GM19467 (cell line): ENCODE data around the gene ABLIM1.
A peak's percentile ranks its signal among the peaks of the same experiment; 100 is the strongest.

Source experiments
- ATAC-seq: cut with Tn5 transposase; IDR thresholded peaks from one replicate; pipeline ENCODE4 v1.9.1; 2021; ENCODE audit warnings: mild to moderate bottlenecking, moderate library complexity; ENCODE audit not compliant: unreplicated experiment

Gene ABLIM1

GRCh38 chr10:114550756-114551635 lies 107.1 kb downstream of the ABLIM1 start:
- ATAC-seq, result no peak

GRCh38 chr10:114548662-114549061 lies 109.4 kb downstream of the ABLIM1 start:
- no peak for ATAC-seq

- no peak for ATAC-seq
Measured at GRCh38 chr10:114547514-114547913, 110.6 kb downstream of the ABLIM1 start.

- no peak for ATAC-seq
Measured at GRCh38 chr10:114547056-114547455, 111.0 kb downstream of the ABLIM1 start.

GRCh38 chr10:114545819-114546218 lies 112.3 kb downstream of the ABLIM1 start:
- no peak for ATAC-seq

GRCh38 chr10:114545071-114545470 lies 113.0 kb downstream of the ABLIM1 start:
- no peak for ATAC-seq

- ATAC-seq, result peak; percentile 97
Measured at GRCh38 chr10:114544045-114544659, 113.9 kb downstream of the ABLIM1 start.

GRCh38 chr10:114543456-114543855 lies 114.6 kb downstream of the ABLIM1 start:
- ATAC-seq, result no peak

- no peak for ATAC-seq
Measured at GRCh38 chr10:114542373-114542772, 115.7 kb downstream of the ABLIM1 start.

- no peak for ATAC-seq
Measured at GRCh38 chr10:114541797-114542160, 116.3 kb downstream of the ABLIM1 start.

- ATAC-seq, result no peak
Measured at GRCh38 chr10:114541081-114541796, 116.8 kb downstream of the ABLIM1 start.

- no peak for ATAC-seq
Measured at GRCh38 chr10:114540236-114540635, 117.8 kb downstream of the ABLIM1 start.

- ATAC-seq, result no peak
Measured at GRCh38 chr10:114539623-114540022, 118.5 kb downstream of the ABLIM1 start.

GRCh38 chr10:114538181-114538906 lies 119.7 kb downstream of the ABLIM1 start:
- no peak for ATAC-seq

- no peak for ATAC-seq
Measured at GRCh38 chr10:114537736-114538135, 120.3 kb downstream of the ABLIM1 start.

GRCh38 chr10:114534571-114534981 lies 123.5 kb downstream of the ABLIM1 start:
- ATAC-seq, result no peak

- no peak for ATAC-seq
Measured at GRCh38 chr10:114532226-114532625, 125.8 kb downstream of the ABLIM1 start.

- ATAC-seq, result peak; percentile 97
Measured at GRCh38 chr10:114526504-114527238, 131.4 kb downstream of the ABLIM1 start.

- ATAC-seq, result peak; percentile 31
Measured at GRCh38 chr10:114526126-114526503, 132.0 kb downstream of the ABLIM1 start.

GRCh38 chr10:114525368-114525949 lies 132.6 kb downstream of the ABLIM1 start:
- ATAC-seq, result no peak
